ENCODE results near the gene FHL1.
A peak's percentile ranks its signal among the peaks of the same experiment; 100 is the strongest.
"Not testable (repeated sequence)": the region's sequence is repeated elsewhere in the genome, so short reads cannot be mapped to it uniquely, and the experiment has no call there.

Gene FHL1

GRCh38 chrX:136227074-136227473 is 79.7 kb downstream of the FHL1 start:
- no peak for ATAC-seq
- H3K4me3 Mint-ChIP-seq = no peak overlapping the region
- no peaks in the 10 kb centered on the region for H3K9me3 Mint-ChIP-seq
- DNase-seq (ENCODE audit: low spot score in 2 of 2) = no peak
- H3K36me3 Mint-ChIP-seq = peaks cover 96% of the 10 kb centered on the region
- no peak overlapping the region for H3K27ac Mint-ChIP-seq
- H3K4me1 Mint-ChIP-seq = peaks cover 7% of the 10 kb centered on the region

- DNase-seq (ENCODE audit: low spot score in 2 of 2) = no peak
- no peak overlapping the region for H3K4me3 Mint-ChIP-seq
Measured at GRCh38 chrX:136227948-136228838, 80.9 kb downstream of the FHL1 start.

DNA sequence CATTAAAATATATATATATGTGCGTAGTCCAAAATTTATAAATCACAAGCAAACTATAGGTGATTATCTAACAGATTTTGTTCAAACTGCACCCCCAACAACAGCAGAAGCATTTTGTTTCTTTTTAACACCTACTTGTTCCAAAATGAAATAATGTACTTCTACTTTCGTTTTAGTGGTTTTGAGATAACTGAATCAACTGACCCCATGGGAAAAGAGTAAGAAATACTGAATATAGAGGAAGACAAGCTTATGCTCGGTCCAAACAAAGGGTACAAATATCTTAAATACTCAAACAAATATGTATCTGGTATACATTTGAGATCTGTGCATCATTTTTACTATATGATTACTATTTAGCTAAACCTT is 81.5 kb downstream of the FHL1 start:
- ATAC-seq (no peak), DNase-seq (ENCODE audit: low spot score in 2 of 2) (no peak)
- Mint-ChIP-seq H3K4me3 (no peak overlapping the region), H3K9me3 (no peaks in the 10 kb centered on the region), H3K36me3 (peaks cover 99% of the 10 kb centered on the region), H3K27ac (no peak overlapping the region), H3K4me1 (peaks cover 7% of the 10 kb centered on the region)

More at GRCh38 chrX:136227948-136228838, 80.9 kb downstream of the FHL1 start:
- peak; percentile 87 for ATAC-seq
- Mint-ChIP-seq H3K36me3 (peaks cover 99% of the 10 kb centered on the region), H3K27ac (no peak overlapping the region), H3K4me1 (peaks cover 7% of the 10 kb centered on the region), H3K9me3 (no peaks in the 10 kb centered on the region)

DNA sequence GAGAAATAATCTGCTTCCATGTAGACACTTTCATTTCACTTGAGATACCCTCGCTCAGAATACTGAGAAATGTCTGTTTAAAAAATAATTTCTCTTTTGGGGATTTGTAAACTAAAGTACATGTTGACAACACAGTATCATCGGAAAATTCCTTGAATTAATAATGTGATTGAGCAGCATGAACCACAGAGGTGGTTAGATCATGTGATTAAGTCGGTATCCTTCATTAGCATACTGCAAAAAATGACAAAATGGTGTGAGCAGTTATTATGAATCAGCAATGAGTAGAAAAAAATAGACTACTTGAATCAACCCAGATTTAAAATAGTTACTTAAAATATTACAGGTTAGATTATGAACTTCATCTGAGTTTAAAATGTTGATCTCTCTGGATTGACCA is 89.7 kb downstream of the FHL1 start:
- Mint-ChIP-seq H3K27ac (no peak overlapping the region), H3K36me3 (peaks cover 88% of the 10 kb centered on the region), H3K4me1 (no peaks in the 10 kb centered on the region), H3K9me3 (no peaks in the 10 kb centered on the region), H3K4me3 (no peak overlapping the region)
- ATAC-seq = no peak
- no peak for DNase-seq (ENCODE audit: low spot score in 2 of 2)

- not testable (repeated sequence) for H3K4me3 Mint-ChIP-seq; H3K9me3 Mint-ChIP-seq; H3K27ac Mint-ChIP-seq; H3K4me1 Mint-ChIP-seq; ATAC-seq; DNase-seq (ENCODE audit: low spot score in 2 of 2)
- H3K36me3 Mint-ChIP-seq = peaks cover 88% of the 10 kb centered on the region
Measured at GRCh38 chrX:136237849-136238248, 90.5 kb downstream of the FHL1 start.

GRCh38 chrX:136246201-136246600 is 98.9 kb downstream of the FHL1 start:
- DNase-seq (ENCODE audit: low spot score in 2 of 2) = no peak
- peaks cover 58% of the 10 kb centered on the region for H3K36me3 Mint-ChIP-seq
- H3K27ac Mint-ChIP-seq = no peak overlapping the region
- no peak for ATAC-seq
- no peak overlapping the region for H3K4me3 Mint-ChIP-seq
- H3K9me3 Mint-ChIP-seq = no peaks in the 10 kb centered on the region
- H3K4me1 Mint-ChIP-seq = peaks cover 9% of the 10 kb centered on the region

DNA sequence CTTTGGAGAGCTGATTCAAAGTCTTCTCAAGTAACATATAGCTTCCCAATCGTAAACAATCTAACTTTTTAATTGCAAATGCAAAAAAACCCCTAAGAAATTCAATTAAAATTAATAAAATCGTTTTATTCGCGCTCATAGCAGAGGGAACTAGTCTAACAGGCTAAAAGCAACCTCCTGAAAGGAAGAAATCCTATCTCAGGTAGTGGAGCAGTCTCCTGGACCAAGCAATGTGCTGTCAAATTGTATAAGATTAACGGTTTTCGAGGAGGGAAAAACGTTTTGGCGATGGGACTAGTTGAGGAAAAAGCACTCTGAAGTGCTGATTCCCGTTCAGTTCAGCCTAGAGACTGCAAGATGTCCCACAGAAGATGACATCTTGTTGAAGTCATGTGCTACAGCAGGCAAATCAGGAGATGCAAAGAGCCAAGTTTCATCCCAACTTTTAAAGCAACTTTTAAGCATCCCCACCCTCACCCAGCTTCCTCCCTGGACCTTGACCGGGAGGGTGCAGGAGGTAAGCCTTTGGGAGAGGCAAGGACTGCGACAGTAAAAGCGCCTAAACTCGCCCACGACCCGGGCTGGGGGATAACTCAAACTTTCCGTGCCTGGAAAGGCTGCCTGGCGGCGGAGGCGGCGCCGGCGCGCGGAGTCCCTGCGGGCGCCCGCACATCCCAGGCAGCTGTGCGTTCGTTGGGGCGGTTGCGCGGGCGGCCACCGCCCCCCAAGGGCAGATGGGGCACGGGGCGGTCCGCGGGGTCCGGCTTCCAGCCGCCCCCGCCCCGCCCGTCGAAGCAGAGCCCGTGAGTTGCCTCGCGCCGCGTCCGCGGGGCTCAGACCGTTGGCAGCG is 103.1 kb downstream of the FHL1 start:
- Mint-ChIP-seq H3K9me3 (no peaks in the 10 kb centered on the region), H3K4me3 (peak overlapping the region; percentile 76), H3K36me3 (peaks cover 16% of the 10 kb centered on the region), H3K4me1 (peaks cover 9% of the 10 kb centered on the region), H3K27ac (no peak overlapping the region)
- ATAC-seq (peak; percentile 64), DNase-seq (ENCODE audit: low spot score in 2 of 2) (peak in 1 of 2 donors; percentile 55)

DNA sequence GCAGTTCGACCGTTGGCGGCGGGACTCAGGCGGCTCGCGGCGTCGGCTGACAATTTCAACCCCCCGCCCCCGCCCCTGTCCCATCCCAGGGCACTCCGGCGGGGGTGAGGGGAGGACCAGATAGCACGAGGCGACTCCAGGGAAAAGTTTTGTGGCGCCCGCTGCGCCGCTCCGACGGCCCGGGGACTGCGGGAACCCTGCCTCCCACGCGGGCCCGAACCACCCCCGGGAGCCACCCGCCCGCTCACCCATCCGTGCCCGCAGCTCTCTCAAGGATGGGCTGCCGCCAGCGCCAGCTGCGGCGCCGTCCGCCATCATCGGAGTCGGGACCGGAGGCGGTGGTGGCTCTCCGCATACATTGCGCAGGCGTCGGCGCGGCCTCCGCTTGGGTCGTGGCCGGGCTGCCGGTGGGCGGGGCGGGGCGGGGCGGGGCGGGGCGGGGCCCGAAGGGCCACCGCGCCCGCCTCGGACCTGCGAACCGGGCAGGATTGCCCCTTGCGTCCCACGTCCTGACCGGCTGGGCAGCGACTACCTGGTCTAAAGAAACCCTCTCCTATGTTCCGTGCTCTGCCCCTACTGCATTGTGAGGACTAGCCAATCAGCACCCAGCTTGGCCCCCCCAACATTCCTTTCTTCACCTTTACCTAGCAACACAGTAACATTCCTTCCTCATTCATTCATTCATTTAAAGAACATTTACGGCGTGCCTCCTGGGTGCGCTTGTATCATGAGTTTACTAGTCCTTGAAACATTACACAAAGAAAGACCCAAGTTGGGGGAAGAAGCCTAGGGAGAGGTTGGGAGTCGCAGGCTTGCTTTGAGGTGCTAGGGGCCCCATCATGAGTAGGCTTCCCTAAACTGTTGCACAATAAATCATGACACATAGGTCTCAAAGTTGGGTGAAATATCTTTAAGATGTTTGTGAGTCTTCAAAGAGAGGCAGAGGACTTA is 104.0 kb downstream of the FHL1 start, which contains the start of gene MAP7D3:
Gene MAP7D3, minus strand, starts transcription at position 360 of the 951 bp plus-strand sequence. Its CDS starts 42 bp downstream, at position 318.
- DNase-seq (ENCODE audit: low spot score in 2 of 2) (peak; percentile 50 to 72), ATAC-seq (peak; percentile 95)
- Mint-ChIP-seq H3K9me3 (no peaks in the 10 kb centered on the region), H3K4me1 (peaks cover 9% of the 10 kb centered on the region), H3K27ac (peak within 1 kb of the TSS; percentile 90), H3K4me3 (peak within 1 kb of the TSS; percentile 76), H3K36me3 (peaks cover 7% of the 10 kb centered on the region)

DNA sequence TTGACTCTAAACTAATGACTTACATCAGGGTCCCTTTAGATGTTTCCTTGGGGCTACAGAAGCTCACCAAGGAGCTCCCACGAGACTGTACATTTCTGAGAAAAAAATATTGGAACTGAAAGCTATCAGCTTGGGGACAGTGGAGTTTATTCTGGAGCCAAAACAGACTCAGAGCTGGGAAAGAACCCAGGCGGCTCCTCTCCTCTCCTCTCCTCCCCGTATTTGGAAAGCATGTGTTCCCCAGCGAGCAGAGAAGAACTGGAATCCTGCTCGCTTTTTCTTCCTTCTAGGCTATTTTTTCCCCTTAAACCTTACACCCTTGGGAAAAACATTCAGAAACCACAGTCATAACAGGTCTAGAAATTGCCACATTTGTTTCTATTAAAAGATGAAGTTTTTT is 108.2 kb downstream of the FHL1 start:
- DNase-seq (ENCODE audit: low spot score in 2 of 2) (no peak), ATAC-seq (no peak)
- Mint-ChIP-seq H3K36me3 (no peaks in the 10 kb centered on the region), H3K27ac (no peak overlapping the region), H3K9me3 (no peaks in the 10 kb centered on the region), H3K4me1 (peaks cover 13% of the 10 kb centered on the region), H3K4me3 (no peak overlapping the region)

- H3K36me3 Mint-ChIP-seq = no peaks in the 10 kb centered on the region
- no peaks in the 10 kb centered on the region for H3K9me3 Mint-ChIP-seq
- ATAC-seq (no peak), DNase-seq (ENCODE audit: low spot score in 2 of 2) (no peak)
- H3K27ac Mint-ChIP-seq = no peak overlapping the region
- H3K4me3 Mint-ChIP-seq = no peak overlapping the region
- peaks cover 13% of the 10 kb centered on the region for H3K4me1 Mint-ChIP-seq
Measured at GRCh38 chrX:136256026-136256425, 108.7 kb downstream of the FHL1 start.

DNA sequence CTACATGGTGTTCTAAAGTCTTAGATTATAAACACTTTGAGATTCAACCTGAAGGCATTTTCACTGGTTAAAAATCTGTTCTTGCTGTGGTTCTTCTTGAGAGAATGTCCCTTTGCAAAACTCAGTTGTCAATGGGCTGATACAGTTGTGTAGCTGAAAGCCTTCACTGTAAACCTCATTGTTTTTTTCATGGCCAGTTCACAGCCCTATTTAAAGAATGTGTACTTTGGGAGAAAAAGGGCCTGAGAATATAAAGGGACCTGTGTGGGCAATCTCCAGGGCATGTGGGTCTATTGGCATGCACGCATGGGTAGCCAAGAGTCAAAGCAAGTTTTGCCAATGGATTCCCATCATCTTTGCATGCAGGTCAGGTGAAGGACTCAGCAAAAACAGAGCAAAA is 111.6 kb downstream of the FHL1 start:
- Mint-ChIP-seq H3K27ac (no peak overlapping the region), H3K4me3 (no peak overlapping the region), H3K36me3 (no peaks in the 10 kb centered on the region), H3K4me1 (peaks cover 13% of the 10 kb centered on the region), H3K9me3 (no peaks in the 10 kb centered on the region)
- DNase-seq (ENCODE audit: low spot score in 2 of 2) (no peak), ATAC-seq (no peak)

DNA sequence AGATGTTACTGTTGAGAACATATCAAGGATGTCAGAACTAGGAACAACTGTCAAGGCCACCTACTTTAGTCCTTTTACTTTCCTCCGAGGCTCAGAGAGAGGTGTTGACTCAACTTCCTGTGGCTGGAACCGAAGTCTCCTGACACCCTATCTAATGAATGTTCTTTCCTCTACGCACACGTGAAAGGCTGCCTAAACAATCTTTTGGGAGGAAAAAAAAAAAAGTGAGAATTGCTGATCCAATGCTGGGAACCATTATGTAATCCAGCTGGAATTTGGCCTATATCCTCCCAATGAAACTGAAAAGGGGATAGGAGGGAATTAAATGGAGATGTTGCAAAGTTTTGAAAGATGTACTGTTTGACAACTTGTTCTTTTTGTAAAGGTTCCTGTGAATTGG is 112.2 kb downstream of the FHL1 start:
- Mint-ChIP-seq H3K9me3 (no peaks in the 10 kb centered on the region), H3K27ac (no peak overlapping the region), H3K4me3 (no peak overlapping the region), H3K4me1 (peaks cover 13% of the 10 kb centered on the region), H3K36me3 (no peaks in the 10 kb centered on the region)
- DNase-seq (ENCODE audit: low spot score in 2 of 2) (no peak), ATAC-seq (peak; percentile 77)

DNA sequence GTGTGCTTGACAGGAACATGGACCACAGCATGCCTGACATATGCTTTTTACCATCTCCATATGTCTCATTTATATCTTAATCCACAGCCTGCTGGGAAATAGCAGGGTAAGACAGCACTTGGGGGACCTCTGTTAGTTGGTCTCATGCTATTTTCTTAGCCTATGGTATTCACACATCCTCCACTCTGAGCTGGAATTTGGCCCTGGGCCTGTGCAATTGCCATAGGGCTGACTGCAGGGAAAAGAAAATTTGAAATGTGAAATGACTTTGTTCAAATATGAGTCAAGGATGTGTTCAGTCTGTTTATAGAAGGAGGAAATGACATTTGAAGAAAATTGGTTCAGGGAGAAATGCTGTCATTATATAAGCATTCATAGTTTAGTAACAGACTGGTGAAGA is 113.4 kb downstream of the FHL1 start:
- H3K36me3 Mint-ChIP-seq = no peaks in the 10 kb centered on the region
- ATAC-seq (no peak), DNase-seq (ENCODE audit: low spot score in 2 of 2) (no peak)
- H3K27ac Mint-ChIP-seq = no peak overlapping the region
- H3K9me3 Mint-ChIP-seq = no peaks in the 10 kb centered on the region
- no peak overlapping the region for H3K4me3 Mint-ChIP-seq
- peaks cover 13% of the 10 kb centered on the region for H3K4me1 Mint-ChIP-seq
